H9 (cell line): Measurements from ENCODE around the gene ZIC4. TPM values are rescaled to one million over a fixed set of nuclear protein-coding genes. Genes with fewer than 3 reads are reported as not detected.

Experiments used
- DNase-seq: peaks from one replicate; pipeline ENCODE4 v3.0.0-alpha.2; 2017
- H2AFZ ChIP-seq: one replicate; pipeline ENCODE4 v1.6.1; 2013; ENCODE audit warnings: mild to moderate bottlenecking, low read length, control low read depth, moderate library complexity
- H2AK5ac ChIP-seq: 2 replicates; pipeline ENCODE4 v1.6.1; 2013; ENCODE audit warnings: low read length, control low read depth, mixed read lengths; ENCODE audit not compliant: insufficient read length
- H2BK120ac ChIP-seq: one replicate; pipeline ENCODE4 v1.6.1; 2013; ENCODE audit warnings: low read depth, mild to moderate bottlenecking, low read length, control low read depth, inconsistent platforms; ENCODE audit not compliant: poor library complexity, severe bottlenecking
- H2BK12ac ChIP-seq: 2 replicates; pipeline ENCODE4 v1.6.1; 2013; ENCODE audit warnings: low read length, control low read depth, mixed read lengths, low read depth; ENCODE audit not compliant: insufficient read length
- H2BK15ac ChIP-seq: 2 replicates; pipeline ENCODE4 v1.6.1; 2013; ENCODE audit warnings: low read depth, low read length, control low read depth
- H2BK20ac ChIP-seq: one replicate; pipeline ENCODE4 v1.6.1; 2013; ENCODE audit warnings: low read depth, mild to moderate bottlenecking, low read length, control low read depth, inconsistent platforms; ENCODE audit not compliant: poor library complexity, severe bottlenecking
- H2BK5ac ChIP-seq: 2 replicates; pipeline ENCODE4 v1.6.1; 2013; ENCODE audit warnings: low read length, control low read depth, mixed read lengths; ENCODE audit not compliant: insufficient read length
- H3K14ac ChIP-seq: 2 replicates; pipeline ENCODE4 v1.6.1; 2013; ENCODE audit warnings: low read length, control low read depth; ENCODE audit not compliant: insufficient read depth
- H3K18ac ChIP-seq: 2 replicates; pipeline ENCODE4 v1.6.1; 2013; ENCODE audit warnings: low read depth, mild to moderate bottlenecking, mixed read lengths, low read length, control low read depth; ENCODE audit not compliant: insufficient read length
- H3K23ac ChIP-seq: 2 replicates; pipeline ENCODE4 v1.6.1; 2013; ENCODE audit warnings: low read length, control low read depth, mixed read lengths, low read depth; ENCODE audit not compliant: insufficient read length
- H3K23me2 ChIP-seq: 2 replicates; pipeline ENCODE4 v1.6.1; 2013; ENCODE audit warnings: low read depth, mild to moderate bottlenecking, mixed read lengths, low read length, control low read depth; ENCODE audit not compliant: insufficient read length, poor library complexity, severe bottlenecking
- H3K27ac ChIP-seq: 2 replicates; pipeline ENCODE4 v1.5.1; 2013; ENCODE audit warnings: low read length, control low read depth, mixed read lengths, low read depth; ENCODE audit not compliant: insufficient read length
- H3K27me3 ChIP-seq: 2 replicates; pipeline ENCODE4 v1.6.1; 2013; ENCODE audit warnings: low read length, control low read depth, inconsistent platforms; ENCODE audit not compliant: insufficient read depth
- H3K4ac ChIP-seq: 2 replicates; pipeline ENCODE4 v1.6.1; 2013; ENCODE audit warnings: low read depth, mild to moderate bottlenecking, control low read depth, inconsistent platforms, low read length, moderate library complexity
- H3K4me1 ChIP-seq: 2 replicates; pipeline ENCODE4 v1.6.1; 2013; ENCODE audit warnings: low read length, control low read depth, inconsistent platforms; ENCODE audit not compliant: insufficient read depth
- H3K4me2 ChIP-seq: 2 replicates; pipeline ENCODE4 v1.6.1; 2013; ENCODE audit warnings: low read length, control low read depth, mixed read lengths; ENCODE audit not compliant: insufficient read length, insufficient read depth
- H3K56ac ChIP-seq: 2 replicates; pipeline ENCODE4 v1.6.1; 2013; ENCODE audit warnings: low read depth, mild to moderate bottlenecking, mixed read lengths, low read length, control low read depth; ENCODE audit not compliant: insufficient read length
- H3K79me1 ChIP-seq: 2 replicates; pipeline ENCODE4 v1.6.1; 2013; ENCODE audit warnings: low read depth, mild to moderate bottlenecking, moderate library complexity, low read length, control low read depth, inconsistent platforms; ENCODE audit not compliant: insufficient read depth, poor library complexity, severe bottlenecking
- H3K79me2 ChIP-seq: 2 replicates; pipeline ENCODE4 v1.6.1; 2013; ENCODE audit warnings: low read length, control low read depth, inconsistent platforms; ENCODE audit not compliant: insufficient read depth
- H3K9ac ChIP-seq: 2 replicates; pipeline ENCODE4 v1.6.1; 2013; ENCODE audit warnings: low read length, control low read depth, mixed read lengths; ENCODE audit not compliant: insufficient read length; ENCODE audit errors: extremely low read depth
- H3K9me3 ChIP-seq: one replicate; pipeline ENCODE4 v1.6.1; 2013; ENCODE audit warnings: low read depth, low read length, inconsistent platforms; ENCODE audit not compliant: control insufficient read depth
- H3T11ph ChIP-seq: one replicate; pipeline ENCODE4 v1.6.1; 2013; ENCODE audit warnings: mild to moderate bottlenecking, low read length, control low read depth, inconsistent platforms
- H4K20me1 ChIP-seq: one replicate; pipeline ENCODE4 v1.6.1; 2013; ENCODE audit not compliant: control insufficient read depth, insufficient read length, insufficient read depth
- H4K5ac ChIP-seq: 2 replicates; pipeline ENCODE4 v1.6.1; 2013; ENCODE audit warnings: low read depth, mild to moderate bottlenecking, mixed read lengths, low read length, control low read depth; ENCODE audit not compliant: insufficient read length
- H4K8ac ChIP-seq: replicated peaks from 2 replicates; pipeline ENCODE4 v1.6.1; 2013; ENCODE audit warnings: low read length, control low read depth, mixed read lengths, low read depth; ENCODE audit not compliant: insufficient read length
- H4K91ac ChIP-seq: 2 replicates; pipeline ENCODE4 v1.6.1; 2013; ENCODE audit warnings: low read depth, mild to moderate bottlenecking, moderate library complexity, mixed read lengths, low read length, control low read depth; ENCODE audit not compliant: insufficient read length
- H3K27ac Mint-ChIP-seq, 3 experiments: 2 replicates in 2 of 3; 3 replicates in 1 of 3; pipeline ENCODE4 v1.8.0; 2020 to 2021; ENCODE audit warnings: mixed read lengths in 3 of 3, mild to moderate bottlenecking in 1 of 3, moderate library complexity in 1 of 3
- H3K27me3 Mint-ChIP-seq: 2 replicates; pipeline ENCODE4 v1.8.0; 2021; ENCODE audit warnings: low read depth, mild to moderate bottlenecking, moderate library complexity, mixed read lengths
- H3K36me3 Mint-ChIP-seq, 3 experiments: 2 replicates in 2 of 3; 3 replicates in 1 of 3; pipeline ENCODE4 v1.8.0; 2020 to 2021; ENCODE audit warnings: low read depth in 3 of 3, mixed read lengths in 3 of 3; ENCODE audit not compliant: insufficient read depth in 1 of 3
- H3K4me1 Mint-ChIP-seq, 2 experiments: 2 replicates each; pipeline ENCODE4 v1.8.0; 2020; ENCODE audit warnings: mixed read lengths in 2 of 2
- H3K4me3 Mint-ChIP-seq, 2 experiments: 2 replicates in 1 of 2; 3 replicates in 1 of 2; pipeline ENCODE4 v1.8.0; 2020 to 2021; ENCODE audit warnings: mild to moderate bottlenecking in 2 of 2, mixed read lengths in 2 of 2, moderate library complexity in 1 of 2
- H3K9me3 Mint-ChIP-seq, 2 experiments: 2 replicates in 1 of 2; 3 replicates in 1 of 2; pipeline ENCODE4 v1.8.0; 2020; ENCODE audit warnings: mild to moderate bottlenecking in 2 of 2, mixed read lengths in 2 of 2, moderate library complexity in 1 of 2
- CTCF ChIP-seq: fragments of 200-600 bp; sonication (generic); conservative IDR thresholded peaks from 3 replicates; pipeline ENCODE4 v1.8.0; 2021; ENCODE audit warnings: antibody characterized with exemption, mild to moderate bottlenecking
- WGBS: extraction: QIAGEN DNeasy Blood & Tissue Kit; methylation state at CpG from one replicate; pipeline ENCODE4 v1.1.7; 2013; ENCODE audit warnings: missing lambda C conversion rate, low lambda C conversion rate, mixed read lengths; ENCODE audit not compliant: insufficient read length; ENCODE audit errors: extremely low coverage; 5-methylcytosine and 5-hydroxymethylcytosine counted together
- total RNA-seq: library from RNA; stranded (reverse); gene quantifications from 2 replicates; pipeline ENCODE4 v1.2.1, GENCODE V29; 2021

The ZIC4 gene
- total RNA-seq, 1 experiment from 2014 or later, result not detected

- Histone ChIP-seq H3K4ac (no peak overlapping the region), H3K18ac (no peak overlapping the region), H2BK120ac (no peak overlapping the region), H3K23me2 (peaks cover 13% of the 10 kb centered on the region), H3K23ac (no peak overlapping the region), H4K20me1 (no peaks in the 10 kb centered on the region), H4K5ac (no peak overlapping the region), H4K8ac (no peak overlapping the region), H4K91ac (no peak overlapping the region), H2AK5ac (no peak overlapping the region), H2AFZ (no peak overlapping the region), H3K27ac (no peak overlapping the region), H3K79me1 (no peaks in the 10 kb centered on the region), H3K4me1 (peaks cover 9% of the 10 kb centered on the region; the same call in 1 of the 2 replicates), H3K56ac (no peak overlapping the region), H3K14ac (no peak overlapping the region), H3K9ac (no peak overlapping the region), H3K27me3 (peaks cover 52% of the 10 kb centered on the region), H3K79me2 (no peaks in the 10 kb centered on the region), H2BK15ac (no peak overlapping the region), H2BK12ac (no peak overlapping the region), H3K9me3 (no peaks in the 10 kb centered on the region), H3T11ph (no peak overlapping the region), H3K4me2 (no peak overlapping the region), H2BK5ac (no peak overlapping the region), H2BK20ac (no peak overlapping the region)
- DNase-seq, result peak; percentile 40
- Mint-ChIP-seq H3K4me1 (peaks cover 71 to 87% of the 10 kb centered on the region in 2 experiments), H3K27me3 (peaks cover 97% of the 10 kb centered on the region), H3K9me3 (no peaks in the 10 kb centered on the region; a peak in 1 of 5 replicates), H3K27ac (no peak overlapping the region), H3K36me3 (no peaks in the 10 kb centered on the region; a peak in 1 of 7 replicates), H3K4me3 (no peak overlapping the region; a peak in 1 of 5 replicates)
- no peak for TF ChIP-seq CTCF
- no CpG with 5 or more reads among the region's 26 CpGs for WGBS
Observed at GRCh38 chr3:147380387-147380951, 25.9 kb downstream of the ZIC4 start.
